GM06990 (cell line): ENCODE measurements around the gene ABHD14A.

Experiments used
- DNase-seq: peaks from one replicate; pipeline ENCODE4 v3.0.0-alpha.2; 2011; ENCODE audit not compliant: insufficient read length; ENCODE audit errors: extremely low read depth
- H3K27me3 ChIP-seq: replicated peaks from 2 replicates; pipeline ENCODE4 v1.6.0; 2011; ENCODE audit warnings: low read length; ENCODE audit not compliant: control insufficient read depth, insufficient read depth
- H3K36me3 ChIP-seq: 2 replicates; pipeline ENCODE4 v1.5.1; 2011; ENCODE audit warnings: low read length; ENCODE audit not compliant: control insufficient read depth, insufficient read depth
- H3K4me3 ChIP-seq: replicated peaks from 2 replicates; pipeline ENCODE4 v1.5.1; 2011; ENCODE audit warnings: low read depth, mild to moderate bottlenecking, control low read depth, low read length
- TF ChIP-seq, protein P1 (sequence below): IDR thresholded peaks from 2 replicates; pipeline ENCODE4 v1.5.1; 2011; ENCODE audit warnings: low read length, control low read depth, mild to moderate bottlenecking, inconsistent platforms; ENCODE audit not compliant: insufficient read depth, poor library complexity, severe bottlenecking

ABHD14A gene

DNA sequence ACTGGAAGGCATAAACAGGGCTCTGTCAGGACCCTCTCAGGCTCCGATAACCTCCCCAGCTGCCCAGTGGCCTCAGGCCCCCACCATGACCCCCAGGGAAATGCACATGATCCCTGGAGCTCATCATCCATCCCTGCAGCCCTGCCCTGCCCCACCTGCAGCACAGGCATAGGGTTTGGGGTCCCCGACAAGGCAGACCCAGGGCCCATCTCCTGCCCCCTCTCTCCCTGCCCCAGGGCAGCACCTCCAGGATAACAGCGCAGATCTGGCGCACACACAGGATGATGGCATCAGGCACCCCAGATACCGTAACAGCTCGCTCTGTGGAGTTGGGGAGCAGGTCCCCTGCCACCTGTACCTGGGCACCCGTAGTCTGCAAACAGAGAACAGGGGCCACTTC lies 15.2 kb upstream of the ABHD14A start:
- TF ChIP-seq, protein P1, sequence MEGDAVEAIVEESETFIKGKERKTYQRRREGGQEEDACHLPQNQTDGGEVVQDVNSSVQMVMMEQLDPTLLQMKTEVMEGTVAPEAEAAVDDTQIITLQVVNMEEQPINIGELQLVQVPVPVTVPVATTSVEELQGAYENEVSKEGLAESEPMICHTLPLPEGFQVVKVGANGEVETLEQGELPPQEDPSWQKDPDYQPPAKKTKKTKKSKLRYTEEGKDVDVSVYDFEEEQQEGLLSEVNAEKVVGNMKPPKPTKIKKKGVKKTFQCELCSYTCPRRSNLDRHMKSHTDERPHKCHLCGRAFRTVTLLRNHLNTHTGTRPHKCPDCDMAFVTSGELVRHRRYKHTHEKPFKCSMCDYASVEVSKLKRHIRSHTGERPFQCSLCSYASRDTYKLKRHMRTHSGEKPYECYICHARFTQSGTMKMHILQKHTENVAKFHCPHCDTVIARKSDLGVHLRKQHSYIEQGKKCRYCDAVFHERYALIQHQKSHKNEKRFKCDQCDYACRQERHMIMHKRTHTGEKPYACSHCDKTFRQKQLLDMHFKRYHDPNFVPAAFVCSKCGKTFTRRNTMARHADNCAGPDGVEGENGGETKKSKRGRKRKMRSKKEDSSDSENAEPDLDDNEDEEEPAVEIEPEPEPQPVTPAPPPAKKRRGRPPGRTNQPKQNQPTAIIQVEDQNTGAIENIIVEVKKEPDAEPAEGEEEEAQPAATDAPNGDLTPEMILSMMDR = no peak
- DNase-seq = no peak
- no peaks in the 10 kb centered on the region for H3K36me3 ChIP-seq
- no peaks in the 10 kb centered on the region for H3K27me3 ChIP-seq
- H3K4me3 ChIP-seq = no peak overlapping the region

DNA sequence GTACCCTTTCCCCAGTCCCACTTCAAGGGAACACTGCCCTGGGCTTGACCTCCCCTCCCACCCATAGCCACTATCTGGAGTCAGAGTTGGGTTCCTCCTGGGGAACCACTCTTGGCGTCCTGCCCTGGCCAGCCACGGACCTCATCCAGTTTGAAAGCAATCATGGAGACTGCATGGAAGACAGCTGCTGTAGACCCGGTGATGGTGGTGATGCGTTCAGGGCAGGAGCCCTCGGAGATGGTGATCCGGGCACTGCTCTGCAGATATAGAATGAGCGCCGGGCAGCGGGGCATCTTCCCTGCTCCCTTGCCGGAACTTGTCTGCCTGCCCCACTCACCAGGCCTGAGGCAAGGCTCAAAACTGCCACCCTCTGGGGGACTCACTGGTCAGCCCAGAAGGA lies 14.5 kb upstream of the ABHD14A start:
- no peak overlapping the region for H3K4me3 ChIP-seq
- no peaks in the 10 kb centered on the region for H3K27me3 ChIP-seq
- H3K36me3 ChIP-seq = no peaks in the 10 kb centered on the region
- DNase-seq = no peak
- TF ChIP-seq, protein P1 = no peak

DNA sequence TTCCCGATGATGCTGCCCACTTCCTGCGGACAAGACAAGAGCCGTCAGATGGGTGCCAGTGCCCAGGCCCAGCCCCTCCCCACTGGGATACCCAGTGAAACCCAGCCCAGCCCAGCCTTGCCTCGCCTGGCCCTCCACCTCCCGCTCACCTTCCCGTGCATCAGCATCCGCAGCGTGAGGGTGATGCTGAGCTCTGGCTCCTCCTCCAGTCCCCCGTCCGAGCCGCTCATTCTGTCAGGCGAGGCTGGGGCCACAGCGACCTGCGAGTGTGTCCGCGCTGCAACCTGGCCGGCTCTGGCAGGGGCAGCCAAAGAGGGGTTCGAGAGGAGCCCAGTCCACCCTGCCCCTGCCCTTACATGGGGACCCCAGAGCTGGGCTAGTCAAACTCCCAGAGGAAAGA lies 13.9 kb upstream of the ABHD14A start:
- no peaks in the 10 kb centered on the region for H3K27me3 ChIP-seq
- H3K4me3 ChIP-seq = no peak overlapping the region
- DNase-seq = no peak
- TF ChIP-seq, protein P1 = no peak
- H3K36me3 ChIP-seq = no peaks in the 10 kb centered on the region

DNA sequence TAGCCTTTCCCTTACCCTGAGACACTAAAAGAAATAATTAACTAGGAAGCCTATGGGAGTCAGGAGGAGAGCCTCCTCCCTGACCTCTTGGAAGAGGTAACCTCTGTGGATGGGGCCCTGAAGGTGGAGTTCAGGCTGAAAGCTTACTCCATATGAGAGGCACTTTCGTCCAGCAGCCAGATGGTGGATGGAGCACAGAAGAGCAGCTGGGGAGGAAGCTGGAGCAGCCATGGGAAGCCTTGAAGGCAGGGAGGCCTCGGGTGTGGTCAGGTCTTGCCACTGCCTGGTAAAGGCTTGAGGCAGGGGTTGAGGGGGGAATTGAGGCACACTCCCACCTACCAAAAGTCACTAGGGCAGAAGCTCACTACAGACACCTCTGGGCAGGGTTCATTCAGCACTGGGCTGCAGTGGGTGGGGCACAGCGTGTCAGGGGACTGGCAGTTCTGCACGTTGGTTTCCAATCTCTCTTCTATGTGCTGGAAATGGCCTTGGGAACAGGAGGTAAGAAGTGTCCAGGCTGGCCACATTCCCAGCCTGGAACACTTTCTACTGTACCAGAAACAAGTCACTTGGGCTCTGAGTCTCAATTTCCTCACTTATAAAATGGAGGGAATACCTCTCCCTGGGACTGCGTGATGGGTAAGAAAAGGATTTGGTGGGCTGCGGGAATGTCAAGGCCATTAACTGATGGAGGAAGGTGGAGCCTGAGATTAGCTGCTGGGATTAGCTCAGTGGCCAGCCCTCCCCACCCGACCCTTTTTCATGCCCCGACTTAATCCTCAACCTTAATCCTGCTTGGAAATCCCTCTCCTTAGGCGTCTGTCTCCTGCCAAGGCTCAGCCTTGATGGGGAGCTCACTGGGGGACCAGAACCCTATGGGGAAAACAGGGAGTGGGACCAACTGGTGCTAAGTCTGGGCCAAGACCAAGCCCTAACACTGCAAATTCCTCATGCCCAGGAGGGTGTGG lies 13.0 kb upstream of the ABHD14A start:
- H3K27me3 ChIP-seq = no peaks in the 10 kb centered on the region
- TF ChIP-seq, protein P1 = no peak
- no peak for DNase-seq

DNA sequence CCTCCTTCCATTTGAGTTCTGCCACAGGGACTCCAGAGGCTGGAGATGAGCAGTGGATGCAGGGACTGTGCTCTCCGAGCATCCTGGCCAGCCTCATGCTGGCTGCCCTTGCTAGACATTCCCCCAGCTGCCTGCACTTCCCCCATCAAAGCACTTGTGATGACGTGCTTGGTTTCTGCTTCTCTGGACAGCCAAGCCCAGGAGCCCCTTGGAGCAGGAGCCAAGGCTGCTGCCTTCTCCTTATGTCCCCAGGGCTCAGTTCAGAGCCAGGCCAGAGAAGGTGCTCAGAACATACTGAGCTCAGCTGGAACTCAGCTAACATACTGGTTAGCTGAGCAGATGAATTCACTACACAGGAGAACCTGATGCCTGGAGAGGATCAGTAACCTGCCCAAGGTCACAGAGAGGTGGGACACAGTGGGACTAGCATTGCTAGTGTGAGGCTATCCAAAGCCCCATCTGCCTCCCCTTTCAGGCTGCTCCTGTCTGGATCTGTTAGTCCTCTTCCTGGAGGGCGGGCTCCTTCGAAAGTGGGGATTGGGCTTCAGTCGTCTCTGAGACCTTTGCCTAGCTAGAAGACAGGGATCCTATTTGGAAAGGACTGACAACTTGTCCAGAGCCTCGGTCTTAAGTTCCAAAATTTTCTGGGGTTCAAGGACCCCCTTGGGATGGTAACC lies 11.9 kb upstream of the ABHD14A start:
- no peak overlapping the region for H3K4me3 ChIP-seq
- H3K36me3 ChIP-seq = no peaks in the 10 kb centered on the region
- no peaks in the 10 kb centered on the region for H3K27me3 ChIP-seq
- DNase-seq = no peak
- TF ChIP-seq, protein P1 = no peak

More for the DNA sequence above, 13.0 kb upstream of the ABHD14A start:
- Histone ChIP-seq H3K4me3 (no peak overlapping the region), H3K36me3 (no peaks in the 10 kb centered on the region)
